GM19455 (cell line): ENCODE measurements around the gene CDKAL1.
"Not testable (repeated sequence)": the region's sequence is repeated elsewhere in the genome, so short reads cannot be mapped to it uniquely, and the experiment has no call there.

Source experiments
- ATAC-seq: cut with Tn5 transposase; IDR thresholded peaks from one replicate; pipeline ENCODE4 v1.9.1; 2021; ENCODE audit not compliant: unreplicated experiment

The CDKAL1 gene

DNA sequence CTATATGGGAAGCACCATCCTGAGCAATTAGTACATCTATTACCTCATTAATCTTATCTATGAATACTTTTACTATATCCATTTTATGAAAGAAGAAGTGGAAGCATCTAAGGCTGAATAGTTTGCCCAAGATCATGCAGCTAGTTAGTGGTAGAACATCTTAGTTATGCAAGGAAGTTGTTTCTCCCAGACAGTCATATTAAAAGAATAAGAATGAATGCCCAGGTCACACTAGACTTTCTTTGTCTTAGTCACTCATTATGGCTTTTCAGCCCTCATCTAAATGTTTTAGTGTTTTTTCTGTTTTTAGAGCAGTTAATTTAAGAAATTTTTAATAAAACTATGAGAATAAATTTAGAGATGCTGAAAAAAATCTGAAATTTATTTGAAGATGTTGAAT lies 517.5 kb downstream of the CDKAL1 start:
- ATAC-seq: no peak

GRCh38 chr6:21053612-21054011 lies 519.4 kb downstream of the CDKAL1 start:
- no peak for ATAC-seq

- not testable (repeated sequence) for ATAC-seq
Observed at GRCh38 chr6:21055480-21055879, 521.2 kb downstream of the CDKAL1 start.

GRCh38 chr6:21061892-21062291 lies 527.6 kb downstream of the CDKAL1 start:
- no peak for ATAC-seq

- no peak for ATAC-seq
Observed at GRCh38 chr6:21064756-21065340, 530.6 kb downstream of the CDKAL1 start.

DNA sequence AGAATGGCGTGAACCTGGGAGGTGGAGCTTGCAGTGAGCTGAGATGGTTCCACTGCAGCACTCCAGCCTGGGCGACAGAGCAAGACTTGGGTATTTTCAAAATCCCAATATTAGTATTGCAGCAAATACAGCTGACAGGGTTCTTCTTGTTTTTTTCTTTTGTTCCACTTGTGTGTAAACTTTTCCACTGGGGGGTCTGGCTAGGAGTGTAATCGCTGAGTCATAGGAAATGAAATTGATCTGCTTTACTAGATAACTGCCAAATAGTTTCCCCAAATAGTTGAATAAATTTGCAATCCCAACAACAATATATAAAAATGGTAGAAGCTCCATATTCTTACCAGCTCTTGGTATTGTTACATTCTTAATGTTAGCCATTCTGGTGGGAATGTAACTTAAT lies 533.3 kb downstream of the CDKAL1 start:
- no peak for ATAC-seq

GRCh38 chr6:21070620-21071019 lies 536.4 kb downstream of the CDKAL1 start:
- no peak for ATAC-seq

DNA sequence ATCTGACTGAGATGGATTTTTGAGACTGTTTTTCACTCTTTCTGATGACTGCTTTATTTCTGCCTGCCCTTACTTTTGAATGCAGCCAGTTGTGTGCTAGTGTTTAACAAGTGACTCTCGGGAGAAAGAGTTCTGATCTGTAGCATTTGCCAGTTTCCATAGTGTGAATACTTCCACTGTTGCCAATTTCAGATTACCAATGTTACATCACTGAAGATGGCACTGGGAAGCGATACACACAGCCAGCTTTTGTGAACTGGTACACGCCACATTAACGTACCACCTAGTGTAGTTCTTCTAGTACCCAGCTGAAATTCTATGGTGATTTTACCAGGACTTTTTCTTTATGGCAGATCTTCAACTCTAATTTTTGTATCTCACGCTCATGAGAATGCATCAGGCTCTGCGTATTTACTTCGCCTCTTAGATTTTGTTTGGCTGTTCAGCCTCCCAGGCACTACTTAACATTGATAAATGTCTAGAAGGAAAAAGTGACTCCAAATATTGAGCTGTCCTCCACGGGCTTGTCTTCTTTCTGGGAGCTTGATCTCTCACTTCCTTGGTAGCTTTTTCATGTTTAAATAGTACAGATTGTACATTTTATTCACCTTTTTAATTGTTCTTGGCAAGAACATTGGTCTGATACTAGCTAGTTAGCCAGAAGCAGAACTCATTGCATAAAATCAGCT lies 537.7 kb downstream of the CDKAL1 start:
- ATAC-seq: no peak

GRCh38 chr6:21073318-21073839 lies 539.1 kb downstream of the CDKAL1 start:
- ATAC-seq: no peak

GRCh38 chr6:21074484-21074883 lies 540.2 kb downstream of the CDKAL1 start:
- ATAC-seq: no peak

DNA sequence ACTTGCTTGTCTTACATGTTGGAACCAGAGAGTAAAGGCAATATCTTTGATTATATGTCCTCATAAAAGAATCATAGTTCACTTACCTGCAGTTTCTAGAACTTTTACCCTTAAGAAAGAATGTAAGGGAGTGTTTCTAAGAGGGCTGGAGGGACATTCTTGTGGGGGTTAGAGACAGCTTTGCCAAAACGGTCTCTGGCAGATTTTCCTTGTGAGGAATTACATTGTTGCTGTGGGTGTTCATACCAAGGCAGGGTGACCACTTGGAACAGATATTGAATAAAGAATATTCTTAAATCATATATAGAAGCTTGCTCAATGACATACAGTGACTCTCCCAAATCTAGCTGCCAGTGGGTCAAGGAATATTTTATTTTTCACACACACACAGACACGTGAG lies 541.7 kb downstream of the CDKAL1 start:
- ATAC-seq: no peak

DNA sequence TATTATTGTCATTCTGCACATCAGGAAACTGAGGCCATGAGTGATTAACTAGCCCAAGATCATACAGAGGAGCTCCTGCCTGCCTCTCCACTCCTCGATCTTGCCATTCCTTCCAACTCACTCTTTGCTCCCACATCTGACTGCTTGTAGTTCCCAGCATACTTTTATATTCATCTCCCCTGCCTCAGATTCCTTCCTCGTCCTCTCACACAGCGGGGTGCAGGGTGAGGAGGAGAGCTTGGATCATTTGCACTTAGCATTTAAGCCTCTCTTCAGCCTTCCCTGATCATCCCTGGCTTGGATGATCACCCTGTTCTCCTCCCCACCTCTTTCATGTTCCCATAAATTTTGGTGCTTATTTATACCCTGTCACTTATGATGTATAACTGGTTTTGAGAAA lies 544.2 kb downstream of the CDKAL1 start:
- no peak for ATAC-seq

GRCh38 chr6:21079468-21080048 lies 545.3 kb downstream of the CDKAL1 start:
- ATAC-seq: no peak

DNA sequence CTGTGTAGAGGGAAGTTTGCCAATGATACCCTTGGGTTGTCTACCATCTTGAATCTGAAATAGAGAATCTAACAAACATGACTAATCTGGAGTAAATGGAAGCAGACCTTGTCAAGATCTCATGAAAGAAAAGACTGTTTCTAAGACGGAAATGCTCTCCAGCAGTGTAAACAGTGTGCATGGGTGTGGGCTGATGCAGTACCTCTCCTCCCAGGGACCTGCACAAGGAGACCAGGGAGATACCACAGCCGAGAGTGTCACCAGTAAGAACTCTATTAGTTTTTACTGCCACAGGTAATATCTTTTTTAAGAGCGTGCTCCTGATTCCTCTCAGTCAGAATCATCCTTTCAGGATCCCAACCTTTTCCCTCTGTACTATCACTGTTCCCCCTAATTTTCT lies 546.0 kb downstream of the CDKAL1 start:
- no peak for ATAC-seq

DNA sequence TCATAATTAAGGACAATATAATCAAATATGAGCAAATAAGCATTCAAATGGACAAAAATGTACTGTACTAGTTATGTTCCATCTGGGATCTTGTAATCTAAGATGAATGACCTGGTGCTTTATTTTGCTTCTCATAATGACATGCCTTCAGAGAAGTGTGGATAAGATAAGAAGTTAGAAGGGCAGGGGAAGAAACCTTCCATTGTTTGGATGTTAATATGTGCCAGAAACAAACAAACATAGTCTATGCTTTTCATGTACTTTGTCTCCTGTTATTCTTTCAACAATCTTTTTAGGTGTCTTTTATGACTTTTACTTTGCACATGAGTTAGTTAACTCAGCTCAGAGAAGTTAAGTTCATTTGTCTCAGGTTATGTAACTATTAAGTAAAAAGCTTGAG lies 547.8 kb downstream of the CDKAL1 start:
- ATAC-seq: no peak

GRCh38 chr6:21083708-21084107 lies 549.5 kb downstream of the CDKAL1 start:
- ATAC-seq: no peak

- no peak for ATAC-seq
Observed at GRCh38 chr6:21084656-21085055, 550.4 kb downstream of the CDKAL1 start.

- no peak for ATAC-seq
Observed at GRCh38 chr6:21085211-21085610, 551.0 kb downstream of the CDKAL1 start.

- no peak for ATAC-seq
Observed at GRCh38 chr6:21085643-21086042, 551.4 kb downstream of the CDKAL1 start.

DNA sequence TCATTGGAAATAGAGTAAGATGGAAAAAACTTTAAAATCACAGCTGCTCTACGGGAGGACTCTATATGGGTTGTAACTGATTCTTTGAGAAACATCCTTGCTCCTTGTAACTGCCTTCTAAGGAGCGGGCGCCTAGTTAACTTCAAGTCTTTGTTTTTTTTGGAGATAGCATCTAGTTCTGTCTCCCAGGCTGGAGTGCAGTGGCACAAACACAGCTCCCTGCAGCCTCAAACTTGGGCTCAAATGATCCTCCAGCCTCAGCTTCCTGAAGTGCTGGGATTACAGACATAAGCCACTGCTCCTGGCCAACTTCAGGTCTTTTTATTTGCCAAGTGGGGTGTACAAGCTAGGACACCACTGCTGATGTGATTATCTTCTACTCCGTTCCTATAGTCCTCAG lies 552.9 kb downstream of the CDKAL1 start:
- no peak for ATAC-seq

GRCh38 chr6:21091411-21091810 lies 557.2 kb downstream of the CDKAL1 start:
- no peak for ATAC-seq

- ATAC-seq: not testable (repeated sequence)
Observed at GRCh38 chr6:21092231-21092772, 558.0 kb downstream of the CDKAL1 start.
